GM23338 (cell line): ENCODE data around the gene CTNNA3.

Experiments used
- CREB1 ChIP-seq: fragments of 250-450 bp; sonication (Bioruptor Pico); IDR thresholded peaks from 2 replicates; pipeline ENCODE4 v1.5.0; 2020; ENCODE audit warnings: low read depth, mild to moderate bottlenecking, moderate library complexity
- EZH2 ChIP-seq: fragments of 200-600 bp; sonication (generic); IDR thresholded peaks from one replicate; pipeline ENCODE4 v1.8.0; 2017; ENCODE audit warnings: antibody characterized with exemption, mild to moderate bottlenecking, low read depth; ENCODE audit not compliant: unreplicated experiment
- EZH2phosphoT487 ChIP-seq: fragments of 200-600 bp; sonication (generic); IDR thresholded peaks from one replicate; pipeline ENCODE4 v1.8.1; 2018; ENCODE audit warnings: antibody characterized with exemption; ENCODE audit not compliant: unreplicated experiment
- JUNB ChIP-seq: IDR thresholded peaks from one replicate; pipeline ENCODE4 v1.6.1; 2016; ENCODE audit warnings: antibody characterized with exemption; ENCODE audit not compliant: unreplicated experiment
- NANOG ChIP-seq: IDR thresholded peaks from 2 replicates; pipeline ENCODE4 v1.6.1; 2016; ENCODE audit warnings: antibody characterized with exemption, borderline replicate concordance
- POLR2AphosphoS5 ChIP-seq: IDR thresholded peaks from 2 replicates; pipeline ENCODE4 v1.6.1; 2016; ENCODE audit warnings: antibody characterized with exemption, low read depth
- STAT1 ChIP-seq: IDR thresholded peaks from one replicate; pipeline ENCODE4 v1.6.1; 2016; ENCODE audit warnings: antibody characterized with exemption; ENCODE audit not compliant: unreplicated experiment
- ZNF331 ChIP-seq: fragments of 250-450 bp; sonication (Bioruptor Pico); IDR thresholded peaks from 2 replicates; pipeline ENCODE4 v1.5.0; 2020; ENCODE audit warnings: low read depth, mild to moderate bottlenecking, moderate library complexity
- TF ChIP-seq, protein P1 (sequence below), 2 experiments: fragments of 200-600 bp in 1 of 2; sonication (generic) in 1 of 2; conservative IDR thresholded peaks; 2 replicates each; pipeline versions ENCODE4 v1.5.1 to v1.6.1; 2016 to 2017; ENCODE audit warnings: antibody characterized with exemption in 2 of 2, low read depth in 2 of 2, mild to moderate bottlenecking in 2 of 2, moderate library complexity in 1 of 2
- TF ChIP-seq, protein P2 (sequence below): IDR thresholded peaks from one replicate; pipeline ENCODE4 v1.6.1; 2018; ENCODE audit warnings: antibody characterized with exemption; ENCODE audit not compliant: unreplicated experiment
- TF ChIP-seq, protein P3 (sequence below): IDR thresholded peaks from 2 replicates; pipeline ENCODE4 v1.6.1; 2016; ENCODE audit warnings: antibody characterized with exemption

DNA sequence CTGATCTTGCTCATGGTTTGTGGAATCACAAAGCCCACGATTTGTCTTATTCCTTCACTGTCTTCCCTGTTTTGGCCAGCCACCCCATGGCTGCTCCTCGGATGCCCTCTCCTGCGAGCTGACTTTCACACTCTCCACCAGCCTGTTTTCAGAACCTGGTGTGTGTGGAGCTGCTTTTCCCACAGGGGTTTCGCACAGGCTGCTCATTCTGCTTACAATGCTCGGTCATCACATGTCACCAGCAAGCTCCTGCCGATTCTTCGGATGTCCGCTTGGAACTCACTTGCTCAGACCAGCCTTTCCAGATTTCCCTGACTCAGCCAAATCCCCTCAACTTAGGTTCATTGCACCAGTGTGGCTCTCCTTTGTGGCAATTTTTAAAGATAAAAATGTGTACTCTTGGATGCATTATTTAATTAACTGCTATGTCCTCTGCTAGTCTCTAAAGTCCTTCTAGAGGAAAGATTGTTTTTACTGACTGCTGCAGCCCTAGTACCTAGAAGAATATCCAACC, 1788.7 kb downstream of the CTNNA3 start:
- TF ChIP-seq EZH2phosphoT487 (no peak), CREB1 (CRISPR knock-in tag) (no peak), POLR2AphosphoS5 (no peak), EZH2 (no peak), STAT1 (no peak), NANOG (no peak), JUNB (no peak), ZNF331 (CRISPR knock-in tag) (no peak)
- TF ChIP-seq, protein P1, sequence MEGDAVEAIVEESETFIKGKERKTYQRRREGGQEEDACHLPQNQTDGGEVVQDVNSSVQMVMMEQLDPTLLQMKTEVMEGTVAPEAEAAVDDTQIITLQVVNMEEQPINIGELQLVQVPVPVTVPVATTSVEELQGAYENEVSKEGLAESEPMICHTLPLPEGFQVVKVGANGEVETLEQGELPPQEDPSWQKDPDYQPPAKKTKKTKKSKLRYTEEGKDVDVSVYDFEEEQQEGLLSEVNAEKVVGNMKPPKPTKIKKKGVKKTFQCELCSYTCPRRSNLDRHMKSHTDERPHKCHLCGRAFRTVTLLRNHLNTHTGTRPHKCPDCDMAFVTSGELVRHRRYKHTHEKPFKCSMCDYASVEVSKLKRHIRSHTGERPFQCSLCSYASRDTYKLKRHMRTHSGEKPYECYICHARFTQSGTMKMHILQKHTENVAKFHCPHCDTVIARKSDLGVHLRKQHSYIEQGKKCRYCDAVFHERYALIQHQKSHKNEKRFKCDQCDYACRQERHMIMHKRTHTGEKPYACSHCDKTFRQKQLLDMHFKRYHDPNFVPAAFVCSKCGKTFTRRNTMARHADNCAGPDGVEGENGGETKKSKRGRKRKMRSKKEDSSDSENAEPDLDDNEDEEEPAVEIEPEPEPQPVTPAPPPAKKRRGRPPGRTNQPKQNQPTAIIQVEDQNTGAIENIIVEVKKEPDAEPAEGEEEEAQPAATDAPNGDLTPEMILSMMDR (conservative IDR thresholded peaks at IDR 0.05; ENCODE audit: low read depth in 2 of 2) = no peak
- TF ChIP-seq, protein P2, sequence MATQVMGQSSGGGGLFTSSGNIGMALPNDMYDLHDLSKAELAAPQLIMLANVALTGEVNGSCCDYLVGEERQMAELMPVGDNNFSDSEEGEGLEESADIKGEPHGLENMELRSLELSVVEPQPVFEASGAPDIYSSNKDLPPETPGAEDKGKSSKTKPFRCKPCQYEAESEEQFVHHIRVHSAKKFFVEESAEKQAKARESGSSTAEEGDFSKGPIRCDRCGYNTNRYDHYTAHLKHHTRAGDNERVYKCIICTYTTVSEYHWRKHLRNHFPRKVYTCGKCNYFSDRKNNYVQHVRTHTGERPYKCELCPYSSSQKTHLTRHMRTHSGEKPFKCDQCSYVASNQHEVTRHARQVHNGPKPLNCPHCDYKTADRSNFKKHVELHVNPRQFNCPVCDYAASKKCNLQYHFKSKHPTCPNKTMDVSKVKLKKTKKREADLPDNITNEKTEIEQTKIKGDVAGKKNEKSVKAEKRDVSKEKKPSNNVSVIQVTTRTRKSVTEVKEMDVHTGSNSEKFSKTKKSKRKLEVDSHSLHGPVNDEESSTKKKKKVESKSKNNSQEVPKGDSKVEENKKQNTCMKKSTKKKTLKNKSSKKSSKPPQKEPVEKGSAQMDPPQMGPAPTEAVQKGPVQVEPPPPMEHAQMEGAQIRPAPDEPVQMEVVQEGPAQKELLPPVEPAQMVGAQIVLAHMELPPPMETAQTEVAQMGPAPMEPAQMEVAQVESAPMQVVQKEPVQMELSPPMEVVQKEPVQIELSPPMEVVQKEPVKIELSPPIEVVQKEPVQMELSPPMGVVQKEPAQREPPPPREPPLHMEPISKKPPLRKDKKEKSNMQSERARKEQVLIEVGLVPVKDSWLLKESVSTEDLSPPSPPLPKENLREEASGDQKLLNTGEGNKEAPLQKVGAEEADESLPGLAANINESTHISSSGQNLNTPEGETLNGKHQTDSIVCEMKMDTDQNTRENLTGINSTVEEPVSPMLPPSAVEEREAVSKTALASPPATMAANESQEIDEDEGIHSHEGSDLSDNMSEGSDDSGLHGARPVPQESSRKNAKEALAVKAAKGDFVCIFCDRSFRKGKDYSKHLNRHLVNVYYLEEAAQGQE = no peak
- TF ChIP-seq, protein P3, sequence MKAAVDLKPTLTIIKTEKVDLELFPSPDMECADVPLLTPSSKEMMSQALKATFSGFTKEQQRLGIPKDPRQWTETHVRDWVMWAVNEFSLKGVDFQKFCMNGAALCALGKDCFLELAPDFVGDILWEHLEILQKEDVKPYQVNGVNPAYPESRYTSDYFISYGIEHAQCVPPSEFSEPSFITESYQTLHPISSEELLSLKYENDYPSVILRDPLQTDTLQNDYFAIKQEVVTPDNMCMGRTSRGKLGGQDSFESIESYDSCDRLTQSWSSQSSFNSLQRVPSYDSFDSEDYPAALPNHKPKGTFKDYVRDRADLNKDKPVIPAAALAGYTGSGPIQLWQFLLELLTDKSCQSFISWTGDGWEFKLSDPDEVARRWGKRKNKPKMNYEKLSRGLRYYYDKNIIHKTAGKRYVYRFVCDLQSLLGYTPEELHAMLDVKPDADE = no peak
